ENCODE measurements around the gene POU4F2.

Gene POU4F2

DNA sequence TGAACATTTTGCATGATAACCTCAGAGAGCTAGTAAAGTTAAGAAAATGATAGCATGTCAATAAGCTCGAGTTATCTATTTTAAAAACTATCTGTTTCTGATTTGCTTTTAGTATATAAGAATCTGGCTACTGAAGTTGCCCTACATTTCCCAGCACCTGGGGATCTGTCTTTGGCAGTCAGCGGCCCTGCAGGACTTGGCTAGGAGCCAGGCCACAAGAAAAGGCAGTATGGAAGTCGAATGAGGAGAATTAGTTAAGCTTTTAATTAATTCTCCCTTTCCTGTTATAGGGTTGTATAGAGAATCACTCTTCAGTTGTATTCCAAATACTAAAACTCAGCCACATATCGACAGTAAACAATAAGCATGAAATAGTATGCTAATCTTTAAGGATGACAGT, 22.7 kb downstream of the POU4F2 start:
- TF ChIP-seq POLR2AphosphoS5 (IDR thresholded peaks at IDR 0.05; ENCODE audit: low read depth, low read length) (no peak), FOXP2 (optimal IDR thresholded peaks at IDR 0.05; ENCODE audit: borderline replicate concordance, extremely low read depth, extremely low read length, insufficient read depth) (no peak), SIN3A (IDR thresholded peaks at IDR 0.05; ENCODE audit: borderline replicate concordance, insufficient read depth, low read length) (no peak), TAF1 (IDR thresholded peaks at IDR 0.05; ENCODE audit: borderline replicate concordance, insufficient read depth, low read length) (no peak)
- TF ChIP-seq, protein P1, sequence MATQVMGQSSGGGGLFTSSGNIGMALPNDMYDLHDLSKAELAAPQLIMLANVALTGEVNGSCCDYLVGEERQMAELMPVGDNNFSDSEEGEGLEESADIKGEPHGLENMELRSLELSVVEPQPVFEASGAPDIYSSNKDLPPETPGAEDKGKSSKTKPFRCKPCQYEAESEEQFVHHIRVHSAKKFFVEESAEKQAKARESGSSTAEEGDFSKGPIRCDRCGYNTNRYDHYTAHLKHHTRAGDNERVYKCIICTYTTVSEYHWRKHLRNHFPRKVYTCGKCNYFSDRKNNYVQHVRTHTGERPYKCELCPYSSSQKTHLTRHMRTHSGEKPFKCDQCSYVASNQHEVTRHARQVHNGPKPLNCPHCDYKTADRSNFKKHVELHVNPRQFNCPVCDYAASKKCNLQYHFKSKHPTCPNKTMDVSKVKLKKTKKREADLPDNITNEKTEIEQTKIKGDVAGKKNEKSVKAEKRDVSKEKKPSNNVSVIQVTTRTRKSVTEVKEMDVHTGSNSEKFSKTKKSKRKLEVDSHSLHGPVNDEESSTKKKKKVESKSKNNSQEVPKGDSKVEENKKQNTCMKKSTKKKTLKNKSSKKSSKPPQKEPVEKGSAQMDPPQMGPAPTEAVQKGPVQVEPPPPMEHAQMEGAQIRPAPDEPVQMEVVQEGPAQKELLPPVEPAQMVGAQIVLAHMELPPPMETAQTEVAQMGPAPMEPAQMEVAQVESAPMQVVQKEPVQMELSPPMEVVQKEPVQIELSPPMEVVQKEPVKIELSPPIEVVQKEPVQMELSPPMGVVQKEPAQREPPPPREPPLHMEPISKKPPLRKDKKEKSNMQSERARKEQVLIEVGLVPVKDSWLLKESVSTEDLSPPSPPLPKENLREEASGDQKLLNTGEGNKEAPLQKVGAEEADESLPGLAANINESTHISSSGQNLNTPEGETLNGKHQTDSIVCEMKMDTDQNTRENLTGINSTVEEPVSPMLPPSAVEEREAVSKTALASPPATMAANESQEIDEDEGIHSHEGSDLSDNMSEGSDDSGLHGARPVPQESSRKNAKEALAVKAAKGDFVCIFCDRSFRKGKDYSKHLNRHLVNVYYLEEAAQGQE (IDR thresholded peaks at IDR 0.05; ENCODE audit: insufficient read depth in 1 of 2, low read depth in 2 of 2, low read length in 2 of 2): no peak

- TF ChIP-seq, protein P1 (IDR thresholded peaks at IDR 0.05; ENCODE audit: insufficient read depth in 1 of 2, low read depth in 2 of 2, low read length in 2 of 2): no peak
Observed at GRCh38 chr4:146674829-146675570, 36.3 kb downstream of the POU4F2 start.
